Subcutaneous abdominal adipose tissue (tissue), 5 donors: ENCODE data around the gene ASXL2.
"Not testable (repeated sequence)": the region's sequence is repeated elsewhere in the genome, so short reads cannot be mapped to it uniquely, and the experiment has no call there.

Experiments
- H3K27ac ChIP-seq: one replicate; pipeline ENCODE4 v1.7.0; 2013; ENCODE audit warnings: low read depth, mild to moderate bottlenecking, inconsistent platforms, low read length, moderate library complexity
- H3K27me3 ChIP-seq, 5 donors: one replicate each; pipeline ENCODE4 v1.7.0; 2013; ENCODE audit warnings: low read length in 5 of 5, inconsistent platforms in 1 of 5; ENCODE audit not compliant: control insufficient read depth in 5 of 5, insufficient read depth in 4 of 5
- H3K36me3 ChIP-seq, 5 donors: one replicate each; pipeline ENCODE4 v1.7.0; 2013; ENCODE audit warnings: low read length in 5 of 5; ENCODE audit not compliant: control insufficient read depth in 5 of 5, insufficient read depth in 5 of 5
- H3K4me1 ChIP-seq, 5 donors: one replicate each; pipeline ENCODE4 v1.7.0; 2013; ENCODE audit warnings: low read length in 5 of 5, mild to moderate bottlenecking in 3 of 5, moderate library complexity in 1 of 5; ENCODE audit not compliant: control insufficient read depth in 5 of 5, insufficient read depth in 5 of 5
- H3K4me3 ChIP-seq, 5 donors: one replicate each; pipeline ENCODE4 v1.7.0; 2013; ENCODE audit warnings: low read length in 5 of 5, low read depth in 1 of 5
- H3K9ac ChIP-seq, 5 donors: one replicate each; pipeline ENCODE4 v1.7.0; 2013; ENCODE audit warnings: low read length in 5 of 5, mild to moderate bottlenecking in 4 of 5, moderate library complexity in 3 of 5
- H3K9me3 ChIP-seq, 5 donors: one replicate each; pipeline ENCODE4 v1.7.0; 2013; ENCODE audit warnings: low read length in 5 of 5; ENCODE audit not compliant: control insufficient read depth in 5 of 5
- donor health status: healthy.
- donor health status: healthy.
- donor health status: healthy.
- donor health status: healthy.
- donor health status: healthy.

Gene ASXL2

DNA sequence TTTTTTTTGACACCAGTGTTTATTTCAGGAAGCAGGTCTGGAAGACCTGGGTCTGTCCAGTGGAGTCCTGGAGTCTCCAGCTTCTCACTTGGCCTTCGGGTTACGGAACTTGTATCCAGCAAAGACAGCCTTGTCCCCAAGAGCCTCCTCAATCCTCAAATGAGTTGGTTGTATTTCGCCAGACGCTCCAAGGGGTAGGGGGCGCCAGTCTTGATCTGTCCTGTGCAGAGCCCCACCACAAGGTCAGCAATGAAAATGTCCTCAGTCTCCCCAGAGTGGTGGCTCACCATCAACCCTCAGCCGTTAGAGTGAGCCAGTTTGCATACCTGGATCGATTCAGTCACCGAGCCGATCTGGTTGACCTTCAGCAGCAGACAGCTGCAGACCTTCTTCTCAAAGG is 21.9 kb downstream of the ASXL2 start:
- H3K9me3 ChIP-seq: no peaks in the 10 kb centered on the region
- H3K9ac ChIP-seq: no peak overlapping the region
- H3K27me3 ChIP-seq: no peaks in the 10 kb centered on the region
- H3K4me1 ChIP-seq: peaks cover 0 to 6% (median 5%) of the 10 kb centered on the region in 5 donors
- peaks cover 0 to 5% (median 0%) of the 10 kb centered on the region in 5 donors for H3K36me3 ChIP-seq
- H3K27ac ChIP-seq: no peak overlapping the region
- H3K4me3 ChIP-seq: no peak overlapping the region

GRCh38 chr2:25855065-25855464 is 23.2 kb downstream of the ASXL2 start:
- Histone ChIP-seq H3K27me3 (no peaks in the 10 kb centered on the region), H3K4me3 (no peak overlapping the region), H3K4me1 (peaks cover 0 to 6% (median 5%) of the 10 kb centered on the region in 5 donors), H3K36me3 (peaks cover 0 to 5% (median 0%) of the 10 kb centered on the region in 5 donors), H3K9me3 (no peaks in the 10 kb centered on the region), H3K27ac (no peak overlapping the region), H3K9ac (peak overlapping the region in 1 of 5 donors; percentile 51)

DNA sequence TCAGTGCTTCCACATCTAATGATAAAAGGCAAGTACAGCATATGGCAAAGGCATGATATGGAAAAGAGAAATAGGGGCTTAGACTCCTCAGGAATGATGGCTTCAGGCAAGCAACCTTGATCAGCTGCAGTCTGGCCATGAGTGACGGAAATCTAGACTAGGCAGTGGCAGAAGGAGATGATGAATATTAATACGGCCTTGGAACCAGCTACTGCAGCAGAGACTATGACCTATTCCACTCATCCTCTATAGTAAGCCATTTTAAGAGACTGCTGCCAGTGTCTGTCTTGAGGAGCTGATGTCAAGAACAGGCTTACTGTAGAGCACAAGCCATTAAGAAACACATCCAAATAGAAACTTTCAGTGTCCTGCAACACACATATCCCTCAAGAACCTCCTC is 23.7 kb downstream of the ASXL2 start:
- no peak overlapping the region for H3K27ac ChIP-seq
- peaks cover 0 to 5% (median 0%) of the 10 kb centered on the region in 5 donors for H3K36me3 ChIP-seq
- no peaks in the 10 kb centered on the region for H3K27me3 ChIP-seq
- no peaks in the 10 kb centered on the region for H3K9me3 ChIP-seq
- H3K4me3 ChIP-seq: no peak overlapping the region
- peaks cover 0 to 6% (median 5%) of the 10 kb centered on the region in 5 donors for H3K4me1 ChIP-seq
- H3K9ac ChIP-seq: peak overlapping the region in 1 of 5 donors; percentile 51

DNA sequence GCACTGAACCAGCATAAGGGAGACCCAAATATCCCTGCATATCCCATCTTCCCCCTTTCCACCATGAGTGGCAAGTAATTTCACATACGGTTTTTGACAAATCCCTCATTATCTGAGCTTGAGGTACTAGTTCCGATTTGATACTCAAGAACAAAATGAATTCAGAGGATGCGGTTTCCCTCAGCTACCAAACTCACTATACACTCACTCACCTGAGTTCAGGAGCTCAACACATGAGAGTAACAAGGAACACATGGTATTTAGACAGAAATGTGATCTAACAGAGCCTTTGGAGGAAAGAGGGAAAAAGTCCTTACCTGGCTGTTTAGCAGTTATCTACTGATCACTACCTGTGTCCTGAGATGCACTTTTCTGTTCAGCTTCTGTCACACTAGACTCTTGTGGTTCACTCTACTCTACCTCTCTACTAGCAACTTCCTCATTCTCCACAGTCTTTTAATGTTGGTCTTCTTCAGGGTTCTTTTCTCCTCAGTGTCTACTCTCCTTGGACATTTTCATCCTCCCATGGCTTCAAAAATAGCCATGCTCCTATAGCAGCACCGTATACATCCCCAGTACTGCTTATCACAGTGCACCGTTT is 25.1 kb downstream of the ASXL2 start:
- peak overlapping the region in 1 of 5 donors; percentile 22 for H3K9ac ChIP-seq
- H3K27ac ChIP-seq: no peak overlapping the region
- H3K27me3 ChIP-seq: no peaks in the 10 kb centered on the region
- peaks cover 0 to 5% (median 0%) of the 10 kb centered on the region in 5 donors for H3K36me3 ChIP-seq
- H3K4me3 ChIP-seq: no peak overlapping the region
- no peaks in the 10 kb centered on the region for H3K9me3 ChIP-seq
- H3K4me1 ChIP-seq: peaks cover 0 to 6% (median 5%) of the 10 kb centered on the region in 5 donors

DNA sequence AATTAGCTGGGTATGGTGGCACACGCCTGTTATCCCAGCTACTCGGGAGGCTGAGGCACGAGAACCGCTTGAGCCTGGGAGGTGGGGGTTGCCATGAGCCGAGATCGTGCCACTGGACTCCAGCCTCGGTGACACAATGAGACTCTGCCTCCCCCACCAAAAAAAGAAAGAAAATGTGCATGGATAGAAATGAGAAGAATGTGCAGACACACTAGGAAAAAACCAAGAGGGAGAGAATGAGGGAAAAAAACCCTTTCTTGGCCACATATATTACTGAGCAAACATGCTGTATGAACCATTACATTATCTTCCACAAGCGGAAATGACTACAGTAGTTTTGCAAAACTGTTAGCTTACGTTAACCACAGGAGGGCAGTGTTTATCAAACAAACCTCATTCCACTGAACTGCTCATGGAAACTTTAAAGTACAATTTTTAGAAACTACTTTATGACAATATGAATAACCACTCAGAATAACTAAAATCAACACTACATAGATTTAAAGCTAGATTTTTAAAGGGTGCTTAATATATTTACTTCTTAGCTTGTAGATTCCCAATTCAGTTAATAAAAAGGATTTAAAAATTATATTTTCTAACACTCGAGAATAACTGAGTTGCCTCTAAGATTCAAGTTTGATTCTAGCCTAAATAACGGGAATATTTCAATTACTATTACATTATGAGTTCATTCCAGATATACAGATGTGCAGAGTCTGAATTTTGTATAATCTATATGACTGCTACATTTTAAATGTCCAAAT is 26.4 kb downstream of the ASXL2 start:
- H3K4me1 ChIP-seq: peaks cover 0 to 6% (median 5%) of the 10 kb centered on the region in 5 donors
- peak overlapping the region in 1 of 5 donors; percentile 16 for H3K9ac ChIP-seq
- peaks cover 0 to 5% (median 0%) of the 10 kb centered on the region in 5 donors for H3K36me3 ChIP-seq
- H3K27ac ChIP-seq: no peak overlapping the region
- H3K4me3 ChIP-seq: no peak overlapping the region
- no peaks in the 10 kb centered on the region for H3K27me3 ChIP-seq
- no peaks in the 10 kb centered on the region for H3K9me3 ChIP-seq

DNA sequence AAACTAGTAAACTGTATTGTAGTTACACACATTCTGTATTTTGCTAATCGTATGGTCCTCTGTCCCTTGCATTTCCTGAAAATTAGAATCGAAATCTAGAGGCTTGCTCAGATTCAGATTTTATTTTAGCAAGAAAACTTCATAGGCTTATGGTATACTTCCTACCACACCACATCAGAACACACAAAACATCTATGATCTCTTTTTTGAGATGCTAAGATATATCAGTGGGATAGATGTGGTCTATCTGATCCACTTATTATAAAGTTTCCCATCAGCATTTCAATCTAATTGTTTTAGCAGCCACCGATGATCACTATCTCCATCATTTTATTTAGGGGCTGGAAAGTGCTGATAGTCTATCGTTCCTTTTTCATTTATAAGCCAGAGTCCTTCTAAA is 27.9 kb downstream of the ASXL2 start:
- not testable (repeated sequence) for H3K9me3 ChIP-seq, H3K36me3 ChIP-seq, H3K9ac ChIP-seq, H3K27ac ChIP-seq, H3K4me3 ChIP-seq, H3K4me1 ChIP-seq, H3K27me3 ChIP-seq

- not testable (repeated sequence) for H3K9ac ChIP-seq, H3K4me3 ChIP-seq, H3K27ac ChIP-seq, H3K27me3 ChIP-seq, H3K36me3 ChIP-seq, H3K4me1 ChIP-seq, H3K9me3 ChIP-seq
Measured at GRCh38 chr2:25849350-25849749, 28.9 kb downstream of the ASXL2 start.

GRCh38 chr2:25845843-25846505 is 32.3 kb downstream of the ASXL2 start:
- no peaks in the 10 kb centered on the region for H3K27me3 ChIP-seq
- H3K9me3 ChIP-seq: no peaks in the 10 kb centered on the region
- no peak overlapping the region for H3K4me3 ChIP-seq
- H3K27ac ChIP-seq: no peak overlapping the region
- H3K9ac ChIP-seq: no peak overlapping the region
- H3K36me3 ChIP-seq: peaks cover 4 to 10% (median 10%) of the 10 kb centered on the region in 5 donors
- H3K4me1 ChIP-seq: no peaks in the 10 kb centered on the region

DNA sequence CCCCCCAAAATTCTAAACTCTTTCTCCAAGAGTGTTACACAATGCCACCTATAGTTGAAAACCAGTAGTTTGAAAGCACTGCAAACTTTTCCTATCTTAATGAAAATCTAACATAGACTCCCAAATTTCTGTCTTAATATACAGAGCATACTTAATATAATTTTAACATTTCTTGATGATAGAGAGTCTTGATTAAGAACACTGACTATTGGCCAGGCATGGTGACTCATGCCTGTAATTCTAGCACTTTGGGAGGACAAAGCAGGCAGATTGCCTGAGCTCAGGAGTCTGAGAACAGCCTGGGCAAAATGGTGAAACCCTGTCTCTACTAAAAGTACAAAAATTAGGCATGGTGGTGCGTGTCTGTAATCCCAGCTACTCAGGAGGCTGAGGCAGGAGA is 34.2 kb downstream of the ASXL2 start:
- Histone ChIP-seq H3K27ac (no peak overlapping the region), H3K36me3 (peaks cover 4 to 11% (median 10%) of the 10 kb centered on the region in 5 donors), H3K4me1 (no peaks in the 10 kb centered on the region)

DNA sequence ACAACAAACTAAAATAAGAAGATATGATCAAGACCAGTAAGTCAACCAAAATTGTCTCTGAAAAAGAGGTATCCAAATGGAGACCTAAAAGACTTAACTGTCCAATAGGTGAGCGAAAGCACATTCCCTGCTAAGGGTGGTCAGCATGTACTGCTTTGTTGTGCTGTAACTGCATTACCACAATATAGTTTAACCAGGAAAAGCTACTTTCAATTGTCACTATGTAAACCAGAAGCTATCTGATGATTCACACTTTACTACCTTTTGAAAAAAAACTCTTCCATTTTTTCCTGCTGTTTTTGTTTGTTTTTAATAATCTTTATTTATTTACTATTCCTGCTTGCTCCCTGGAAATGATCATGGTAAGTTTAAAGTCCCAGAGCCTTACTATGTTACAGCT is 36.1 kb downstream of the ASXL2 start:
- H3K4me3 ChIP-seq: no peak overlapping the region
- H3K36me3 ChIP-seq: peaks cover 4 to 11% (median 10%) of the 10 kb centered on the region in 5 donors
- H3K9ac ChIP-seq: no peak overlapping the region
- no peaks in the 10 kb centered on the region for H3K4me1 ChIP-seq
- no peaks in the 10 kb centered on the region for H3K9me3 ChIP-seq
- H3K27me3 ChIP-seq: no peaks in the 10 kb centered on the region
- no peak overlapping the region for H3K27ac ChIP-seq

More for the DNA sequence above, 34.2 kb downstream of the ASXL2 start:
- H3K4me3 ChIP-seq: no peak overlapping the region
- H3K9ac ChIP-seq: no peak overlapping the region
- no peaks in the 10 kb centered on the region for H3K9me3 ChIP-seq
- no peaks in the 10 kb centered on the region for H3K27me3 ChIP-seq
